NOMO-1 treated with dmso at 0.1 percent for 144 hours (cell line): ENCODE measurements around the gene CACNA2D2.
A peak's percentile ranks its signal among the peaks of the same experiment; 100 is the strongest.

ENCODE experiments used
- DNase-seq: peaks from one replicate; lab custom pipeline; 2025; ENCODE audit not compliant: unreplicated experiment; lab: John Stamatoyannopoulos, UW

Gene CACNA2D2

DNA sequence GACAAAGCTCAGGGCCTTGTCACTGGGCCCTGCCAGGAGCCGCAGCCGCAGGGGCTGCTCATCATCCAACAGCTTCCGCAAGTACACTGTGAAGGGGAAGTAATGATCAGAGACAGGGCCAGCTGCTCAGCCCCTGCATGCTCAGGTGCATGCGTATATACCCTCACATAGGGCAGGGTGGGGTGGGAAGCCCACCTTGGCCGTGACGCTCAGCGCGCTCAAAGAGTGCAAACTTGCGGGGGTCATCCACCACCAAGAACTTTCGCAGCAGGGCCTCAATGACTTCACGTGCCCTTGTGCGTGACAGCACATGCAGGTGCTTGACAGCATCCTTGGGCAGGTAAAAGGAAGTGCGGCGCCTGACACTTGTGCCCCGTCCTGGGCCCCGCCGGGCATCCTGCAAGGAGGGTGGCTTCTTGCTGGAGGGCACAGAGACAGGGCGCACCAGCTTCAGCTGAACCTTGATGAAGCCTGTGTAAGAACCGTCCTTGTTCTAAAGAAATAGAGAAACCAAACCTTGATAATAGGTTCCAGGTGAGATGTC lies 172.0 kb downstream of the CACNA2D2 start:
- no peak for DNase-seq

DNA sequence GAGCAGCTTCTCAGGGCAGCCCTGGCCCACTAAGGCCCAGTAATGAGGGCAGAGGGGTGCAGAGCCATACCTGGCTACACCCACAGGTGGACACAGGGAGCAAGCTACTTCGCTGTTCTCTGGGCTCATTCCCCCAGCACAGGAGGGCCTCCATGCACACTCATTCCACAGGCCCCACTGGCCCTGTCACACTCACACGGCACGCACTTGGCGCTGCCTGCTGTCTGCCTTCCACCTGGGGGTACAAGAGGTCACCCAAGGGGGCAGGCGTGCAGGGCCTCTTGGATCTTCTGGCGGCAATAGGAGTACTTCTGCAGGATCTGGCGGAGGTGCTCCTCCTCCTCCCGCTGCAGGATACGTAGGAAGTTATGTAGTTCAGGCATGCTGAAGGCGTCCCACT lies 173.1 kb downstream of the CACNA2D2 start:
- DNase-seq = no peak

DNA sequence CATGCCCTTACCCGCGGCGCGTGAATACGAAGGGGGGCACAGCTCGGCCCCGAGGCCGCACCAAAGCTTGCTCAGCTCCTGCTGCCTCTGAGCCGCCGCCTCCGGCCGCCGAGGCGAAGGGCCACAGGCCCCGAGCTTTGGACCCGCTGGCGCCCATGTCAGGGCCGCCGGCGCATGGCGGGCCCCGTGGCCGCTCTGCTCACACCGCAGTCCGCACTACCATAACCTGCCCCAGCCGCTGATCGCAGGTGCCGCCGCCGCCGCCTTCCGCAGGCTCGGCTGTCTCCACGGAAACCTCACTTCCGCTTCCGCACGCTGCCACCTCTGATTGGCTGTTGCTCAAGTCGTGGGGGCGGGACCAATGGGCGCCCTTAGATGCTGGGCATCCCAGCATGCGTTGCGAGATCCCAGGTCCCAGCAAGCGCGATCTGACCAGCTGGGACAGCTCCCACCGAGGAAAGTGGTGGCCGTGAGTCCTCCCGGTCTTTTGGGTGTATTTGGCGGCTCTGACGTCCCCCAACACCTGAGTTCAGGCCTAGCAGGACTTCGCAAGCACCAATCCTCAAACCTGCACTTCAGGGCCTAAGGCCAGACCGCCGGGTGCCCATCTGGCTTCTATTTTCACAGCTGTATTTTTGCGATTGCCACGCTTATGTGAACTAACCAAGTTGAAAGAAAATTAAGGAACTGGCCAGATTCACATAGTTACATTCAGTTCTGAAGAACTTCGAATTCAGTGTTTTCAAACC lies 175.3 kb downstream of the CACNA2D2 start, which contains the start of gene TUSC2:
Gene TUSC2, minus strand, starts transcription at position 281 of the 749 bp plus-strand sequence. Its CDS starts 124 bp downstream, at position 157.
- DNase-seq = peak; percentile 92

DNA sequence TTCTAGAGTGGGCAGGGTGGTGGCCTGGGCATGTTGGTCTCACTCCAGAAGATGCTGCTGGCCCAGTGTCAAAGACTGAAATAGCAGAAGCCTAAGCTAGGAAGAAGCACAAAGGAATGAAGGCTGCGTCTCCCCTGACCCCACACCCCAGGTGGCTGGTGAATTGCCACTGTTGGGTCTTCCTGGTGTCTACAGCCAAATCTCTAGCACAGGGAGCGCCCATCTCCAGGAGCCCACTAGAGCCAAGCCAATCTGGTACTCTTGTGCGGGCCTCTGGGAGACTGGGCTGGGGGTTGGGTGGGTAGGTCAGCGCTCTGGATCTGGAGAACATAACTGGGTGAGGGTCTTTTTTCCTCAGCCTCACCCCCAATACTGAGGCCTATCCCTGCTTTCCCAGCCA lies 176.3 kb downstream of the CACNA2D2 start:
- no peak for DNase-seq

DNA sequence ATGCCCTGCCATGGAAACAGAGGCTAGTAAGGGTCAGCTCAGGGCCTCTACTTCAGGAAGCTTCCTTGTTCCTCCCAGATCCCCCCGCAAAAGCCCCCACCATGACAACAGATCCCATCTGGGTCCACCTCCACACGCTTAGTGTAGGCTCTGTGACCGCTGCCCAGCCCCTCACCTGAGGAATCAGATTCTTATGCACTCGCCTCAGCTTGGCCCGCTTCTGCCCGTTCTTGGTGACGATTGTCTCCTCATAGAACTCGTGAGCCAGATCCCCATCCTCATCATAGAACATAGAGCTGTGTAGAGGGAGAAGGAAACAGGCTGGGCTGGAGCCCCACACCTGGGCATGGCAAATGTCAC lies 177.3 kb downstream of the CACNA2D2 start:
- DNase-seq = no peak

DNA sequence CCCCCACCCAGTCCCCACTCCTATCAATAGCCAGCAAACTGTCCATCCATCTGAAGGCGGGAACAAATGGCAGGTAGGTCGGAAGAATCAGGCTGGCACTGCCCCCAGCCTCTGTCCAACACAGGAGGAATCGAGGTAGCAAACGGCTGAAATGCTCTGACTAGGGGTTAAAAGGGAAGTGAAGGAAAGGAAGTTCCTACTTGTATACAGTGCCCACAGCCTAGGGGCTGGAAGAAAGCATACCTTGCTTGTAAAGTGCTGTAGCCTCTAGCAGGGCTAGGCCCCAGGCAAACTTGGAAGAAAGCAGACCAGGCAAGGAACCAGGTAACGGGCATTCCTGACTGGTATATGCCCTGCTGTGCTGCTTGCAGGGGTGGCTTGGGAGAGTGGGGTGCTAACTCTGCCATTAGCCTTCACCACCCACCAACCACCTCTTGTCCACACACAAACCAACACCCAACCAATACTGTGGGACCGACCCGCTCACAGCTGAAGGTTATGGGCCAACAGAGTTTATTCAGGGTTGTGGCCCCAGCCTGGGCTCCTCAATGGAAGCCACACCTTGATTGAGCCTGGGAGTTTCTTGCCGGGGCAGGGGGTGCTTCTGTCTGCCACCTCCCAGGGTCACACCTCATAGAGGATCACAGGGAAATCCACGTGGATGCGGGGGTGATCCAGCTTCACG lies 177.8 kb downstream of the CACNA2D2 start:
- DNase-seq = no peak

DNA sequence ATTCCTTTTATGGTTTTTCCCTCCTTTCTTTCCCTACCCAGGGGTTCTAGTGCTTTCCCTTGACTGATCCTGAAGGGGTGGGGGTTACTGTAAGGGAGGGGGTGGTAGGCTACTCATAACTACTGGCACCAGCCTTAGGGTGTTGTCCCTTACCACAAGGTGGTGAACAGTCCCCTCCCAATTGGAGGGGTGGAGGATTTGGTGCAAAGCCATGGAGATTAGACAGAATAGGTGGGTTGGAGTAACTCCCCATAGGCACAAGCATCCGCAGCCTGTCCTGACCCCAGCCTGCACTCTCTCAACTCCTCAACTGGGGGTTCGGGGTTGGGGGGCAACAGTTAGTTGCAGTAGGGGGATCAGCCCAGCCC lies 178.3 kb downstream of the CACNA2D2 start:
- DNase-seq = no peak

DNA sequence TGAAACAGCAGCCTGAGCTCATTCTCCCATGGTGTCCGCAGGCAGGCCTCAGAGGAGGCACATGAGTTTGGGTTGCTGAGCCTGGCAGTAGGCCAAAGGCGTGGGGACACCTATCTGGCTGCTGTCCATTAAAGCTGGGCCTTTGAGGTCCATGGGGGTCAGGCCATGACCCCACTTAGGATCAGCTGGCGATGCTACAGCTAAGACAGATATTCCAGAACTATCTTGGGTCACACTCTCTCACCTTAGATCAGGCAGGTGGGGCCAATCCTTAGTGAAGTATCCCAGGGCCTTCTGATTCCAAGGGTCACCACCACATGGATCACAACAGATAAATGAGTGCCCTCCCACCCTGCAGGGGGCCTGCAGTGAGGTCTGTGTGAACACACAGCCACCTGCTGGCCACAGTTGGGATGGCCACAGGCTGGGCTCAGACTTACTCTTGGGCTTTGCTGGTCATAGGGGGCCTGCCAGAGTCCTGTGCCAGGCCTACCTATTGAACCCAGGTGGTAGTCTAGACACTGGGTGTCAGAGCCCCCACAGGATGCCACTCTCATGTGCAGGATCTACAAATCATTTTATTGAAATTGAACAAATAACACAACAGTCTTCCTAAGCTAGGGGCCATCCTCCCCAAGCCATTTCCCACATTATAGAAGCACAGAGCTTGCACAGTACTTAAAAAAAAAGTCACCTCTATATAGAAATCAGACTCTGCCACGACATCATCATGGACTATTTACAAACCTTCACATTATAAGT lies 178.9 kb downstream of the CACNA2D2 start:
- peak; percentile 46 for DNase-seq

DNA sequence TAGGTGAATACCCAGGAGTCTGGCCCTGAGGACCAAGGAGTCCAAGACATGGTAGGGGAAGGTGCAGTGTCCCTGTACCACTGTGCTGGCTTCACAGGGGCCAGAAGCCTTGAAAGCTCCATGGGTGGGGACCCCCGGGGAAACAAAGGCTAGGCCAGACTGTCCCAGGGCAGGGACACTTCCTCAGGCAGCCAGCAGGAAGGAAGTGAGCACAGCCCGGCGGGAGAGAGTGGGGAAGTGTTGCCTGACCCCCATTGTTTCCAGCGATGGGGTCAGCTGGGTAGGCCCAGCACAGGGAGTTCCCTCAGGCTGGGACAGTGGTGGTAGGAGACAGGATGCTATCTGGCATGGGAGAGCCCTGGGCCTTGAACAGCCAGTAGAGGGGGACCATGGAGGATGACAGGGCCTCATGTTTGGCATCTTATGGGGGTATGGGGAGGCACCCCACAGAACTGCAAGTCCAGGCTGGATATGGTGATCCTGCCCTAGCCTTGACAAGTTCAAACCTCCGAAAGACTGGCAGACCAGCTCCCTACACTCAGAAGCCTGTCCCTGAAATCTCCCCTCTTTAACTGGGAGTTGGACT lies 179.7 kb downstream of the CACNA2D2 start:
- DNase-seq = no peak

DNA sequence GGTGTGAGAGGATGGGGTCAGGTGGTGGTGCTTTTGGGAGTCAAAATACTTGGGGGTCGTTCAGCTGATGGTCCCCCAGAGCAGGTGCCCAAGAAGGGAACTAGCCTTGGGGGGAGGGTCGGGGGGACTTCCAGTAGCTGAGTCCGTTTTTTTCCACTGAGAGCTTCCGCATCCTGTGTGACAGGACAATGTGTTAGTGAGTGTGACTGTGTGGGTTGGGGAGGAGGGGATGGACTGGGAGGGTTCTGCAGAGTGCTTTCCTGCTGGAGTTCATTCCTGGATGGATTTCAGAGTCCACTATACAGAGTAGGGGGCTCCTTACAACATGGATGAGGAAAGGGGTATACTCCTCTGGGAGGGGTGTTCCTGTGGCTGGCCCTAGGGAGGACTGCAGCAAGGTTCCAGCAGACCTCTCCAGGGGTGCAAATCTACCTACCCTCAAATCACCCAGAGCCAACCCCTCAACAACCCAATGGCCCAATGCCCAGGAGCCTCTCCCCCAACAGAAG lies 180.3 kb downstream of the CACNA2D2 start:
- DNase-seq = no peak

DNA sequence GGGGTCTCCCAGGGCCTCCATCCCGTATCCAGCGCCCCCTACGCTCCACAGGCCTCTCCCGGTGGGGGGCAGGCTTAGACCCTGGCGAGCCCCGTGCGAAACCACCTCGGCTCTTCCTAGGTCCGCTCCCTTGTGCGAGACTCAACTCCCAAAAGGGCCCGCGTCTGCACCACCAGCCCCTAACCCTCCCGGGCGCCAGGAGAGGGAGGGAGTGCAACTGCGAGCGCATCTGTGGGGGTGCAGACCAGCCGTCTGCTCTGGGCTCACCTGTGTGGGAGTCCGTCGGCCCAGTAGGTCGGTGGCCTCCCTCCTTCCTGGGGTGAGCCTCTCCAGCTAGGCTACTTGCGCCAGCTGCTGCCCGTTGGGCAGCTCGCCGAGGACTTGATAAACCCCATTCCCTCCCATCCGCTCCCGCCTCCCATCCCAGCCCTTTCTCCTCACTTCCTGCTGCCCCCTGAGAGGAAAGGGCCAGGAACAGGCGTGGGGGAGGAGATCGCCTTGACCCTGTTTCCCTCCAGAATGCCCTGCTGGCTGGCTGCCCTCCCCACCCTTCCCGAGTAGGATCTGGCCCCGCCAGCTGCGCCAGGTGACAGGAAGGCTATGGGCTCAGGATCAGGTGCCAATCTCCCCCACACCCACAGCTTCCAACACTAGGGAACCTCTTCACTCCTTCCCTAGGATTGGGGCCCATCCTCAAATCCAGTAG lies 180.9 kb downstream of the CACNA2D2 start, which contains the start of gene HYAL2:
Gene HYAL2, minus strand, starts transcription at position 360 of the 706 bp plus-strand sequence. CDS start 2,256 bp downstream, outside the sequence.
- no peak for DNase-seq

DNA sequence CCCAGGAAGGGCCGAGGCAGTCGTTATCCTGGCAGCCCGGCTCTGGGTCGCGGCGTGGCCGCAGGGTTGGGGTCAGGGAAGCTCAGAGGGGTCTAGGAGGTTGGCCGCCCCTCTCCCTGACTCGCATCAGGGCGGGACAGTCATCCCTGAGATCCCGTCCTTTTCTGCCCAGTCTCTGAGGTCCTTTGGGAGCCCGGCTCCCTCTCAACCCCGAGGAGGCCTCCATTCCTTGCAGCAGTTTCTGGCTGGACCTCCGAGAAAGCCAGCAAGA lies 181.4 kb downstream of the CACNA2D2 start:
- no peak for DNase-seq

DNA sequence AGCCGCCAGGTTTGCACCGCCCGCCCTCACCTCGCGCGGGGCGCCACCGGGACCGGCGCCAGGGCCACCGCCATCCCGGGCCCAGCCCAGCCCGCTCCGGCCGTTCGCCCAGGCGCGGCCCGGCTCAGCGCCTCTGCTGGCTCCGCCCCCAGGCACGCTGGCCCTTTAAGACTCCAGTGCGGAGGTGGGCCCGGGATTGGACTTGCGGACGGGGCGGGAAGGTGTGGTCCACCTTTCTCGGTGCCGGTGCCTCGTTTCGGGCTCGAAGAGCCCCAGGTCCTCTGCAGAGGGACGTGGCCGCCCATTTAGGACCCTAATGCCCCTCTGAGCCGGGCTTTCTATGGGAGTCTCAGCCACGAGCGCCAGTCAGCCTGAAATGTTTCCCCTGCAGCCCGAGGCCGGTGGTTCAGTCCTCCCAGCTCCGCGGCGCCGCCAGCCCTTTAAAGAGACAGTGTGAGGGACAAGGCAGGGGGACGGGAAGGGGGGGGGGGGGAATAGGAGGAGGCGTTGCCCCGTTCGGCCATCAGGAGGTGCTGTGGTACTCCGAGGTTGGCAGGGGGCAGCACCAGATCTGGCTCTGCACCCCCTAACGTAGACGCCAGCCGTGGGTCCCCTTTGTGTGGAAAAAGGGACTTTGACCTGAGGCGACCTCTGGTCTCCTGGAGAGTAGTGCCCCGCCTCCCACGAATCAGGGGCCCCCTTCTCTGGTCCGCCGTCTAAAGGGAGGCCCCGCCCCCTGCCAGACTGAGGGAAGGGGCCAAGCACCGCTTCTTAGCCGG lies 181.9 kb downstream of the CACNA2D2 start:
- peak; percentile 87 for DNase-seq

DNA sequence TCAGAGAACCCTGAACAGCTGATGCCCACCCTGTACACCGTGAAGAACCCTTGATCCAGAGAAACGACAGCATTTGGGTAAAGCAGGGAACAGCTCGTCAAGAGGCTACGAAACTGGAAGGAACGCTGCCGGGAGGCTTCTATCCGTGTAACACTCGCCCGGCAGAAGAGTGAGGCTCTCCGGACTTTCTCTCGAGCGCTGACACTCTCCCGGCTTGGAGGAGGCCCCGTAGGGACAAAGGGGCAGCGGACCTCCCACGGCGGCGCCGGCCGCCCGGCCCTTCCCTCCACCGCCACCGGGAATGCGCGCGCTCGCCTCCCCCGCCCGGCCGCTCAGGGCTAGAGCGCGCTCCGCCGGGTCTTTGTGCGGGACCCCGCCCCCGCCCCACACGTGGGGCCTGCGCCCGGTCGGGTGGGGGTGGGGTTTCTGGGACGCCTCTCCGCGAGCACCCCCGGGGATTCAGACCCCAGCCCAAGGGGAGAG lies 182.5 kb downstream of the CACNA2D2 start:
- DNase-seq = no peak

DNA sequence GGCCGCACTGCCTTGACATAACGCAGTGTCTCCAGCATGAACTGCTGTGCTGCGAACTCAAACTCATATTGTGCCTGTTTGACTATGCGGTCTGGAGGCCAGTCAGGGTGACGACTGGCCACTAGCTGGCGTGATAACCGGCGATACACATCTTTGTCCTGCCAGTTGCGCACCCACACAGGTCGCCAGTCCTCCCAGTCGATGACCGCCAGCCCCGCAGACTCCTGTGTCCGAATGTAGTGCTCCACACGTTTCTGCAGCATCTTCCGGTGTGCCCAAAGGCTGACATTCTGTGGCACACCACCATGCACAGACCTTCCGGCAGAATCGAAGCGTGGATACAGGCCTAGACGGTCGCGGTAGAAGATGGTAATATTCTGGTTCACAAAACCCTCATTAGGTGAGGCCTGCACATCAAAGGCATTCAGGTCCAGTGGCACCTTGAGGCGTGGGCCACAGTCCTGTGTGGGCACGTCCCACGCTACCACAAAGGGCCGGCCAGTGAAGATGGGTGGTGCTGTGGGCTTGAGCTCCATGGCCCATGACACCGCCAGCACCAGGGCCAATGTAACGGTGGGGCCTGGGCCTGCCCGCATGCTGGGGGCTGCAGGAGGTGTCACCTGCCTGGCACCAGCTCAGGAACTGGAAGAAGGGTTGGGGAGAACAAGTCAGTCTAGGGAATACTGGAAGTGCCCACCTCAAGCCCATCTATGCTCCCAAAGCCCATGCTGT lies 183.4 kb downstream of the CACNA2D2 start:
- no peak for DNase-seq

DNA sequence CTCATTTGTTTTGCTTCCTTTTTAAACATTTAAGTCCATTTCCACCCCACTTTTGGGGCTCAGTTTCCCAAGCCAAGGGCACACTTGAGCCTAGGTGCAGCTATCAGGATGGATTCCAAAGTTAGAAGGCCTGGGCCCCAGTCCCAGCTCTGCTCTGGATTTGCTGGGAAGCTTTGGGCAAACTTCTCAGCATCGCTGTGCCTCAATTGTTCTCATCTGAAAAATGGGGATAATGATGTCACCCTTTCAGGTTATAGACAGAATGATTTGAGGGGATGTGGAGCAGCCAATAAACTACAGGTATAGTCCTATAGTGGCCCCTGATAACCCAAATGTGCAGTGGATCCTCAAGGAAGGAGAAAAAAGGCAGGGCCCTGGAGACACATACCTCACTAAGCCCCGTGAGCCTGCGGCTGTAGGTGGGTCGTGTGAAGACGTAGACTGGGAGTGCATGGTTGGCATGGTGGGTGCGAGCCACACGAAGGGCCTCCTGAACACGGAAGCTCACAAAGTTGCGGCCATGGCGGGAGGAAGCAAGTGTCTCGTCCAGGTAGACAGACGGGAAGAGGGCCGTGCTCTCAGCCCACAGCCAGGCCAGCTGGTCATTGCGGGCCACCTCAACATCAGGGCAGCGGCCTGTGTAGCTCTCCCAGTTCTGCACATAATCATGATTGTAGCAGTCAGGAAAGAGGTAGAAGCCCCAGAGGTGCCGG lies 184.1 kb downstream of the CACNA2D2 start:
- DNase-seq = no peak

DNA sequence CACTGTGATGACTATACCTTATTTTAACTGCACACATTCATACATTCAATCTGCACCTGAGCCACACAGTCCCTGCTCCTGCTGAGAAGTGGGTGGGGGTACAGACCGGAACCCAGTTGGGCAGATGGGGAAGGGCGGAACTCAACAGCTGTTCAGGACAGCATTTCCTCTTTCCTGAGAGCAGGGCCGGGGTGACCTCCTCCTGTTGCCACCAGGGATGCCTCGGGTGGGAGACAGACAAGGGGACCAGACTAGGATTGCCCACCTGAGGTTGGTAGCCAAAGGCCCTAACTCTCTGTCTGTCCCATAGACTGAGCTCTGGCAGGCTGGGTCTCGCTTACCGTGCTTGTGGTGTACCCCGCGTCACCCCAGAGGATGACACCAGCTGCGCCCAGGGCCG lies 184.8 kb downstream of the CACNA2D2 start:
- no peak for DNase-seq

DNA sequence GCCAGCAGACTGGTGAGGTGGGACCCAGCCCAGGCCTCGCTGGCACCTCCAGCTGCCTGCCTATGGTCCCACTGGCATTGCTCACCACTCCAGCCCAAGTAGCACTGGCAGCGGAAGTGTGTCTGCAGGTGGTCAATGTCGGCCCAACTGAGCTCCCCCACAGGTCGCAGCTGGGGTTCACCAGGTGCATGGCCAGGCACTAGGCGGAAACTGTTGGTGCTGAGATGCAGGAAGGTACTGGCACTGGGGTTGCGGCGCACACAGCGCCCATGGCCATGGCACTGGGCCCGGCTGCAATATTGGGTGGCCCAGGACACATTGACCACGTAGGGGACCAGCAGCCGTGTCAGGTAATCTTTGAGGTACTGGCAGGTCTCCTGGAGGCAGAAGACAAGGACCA lies 185.3 kb downstream of the CACNA2D2 start:
- DNase-seq = no peak
